H1 (cell line): ENCODE measurements around the gene PCSK9. TPM values are rescaled to one million over a fixed set of nuclear protein-coding genes. Genes with fewer than 3 reads are reported as not detected.

Experiments used
- CEBPB ChIP-seq: IDR thresholded peaks from 2 replicates; pipeline ENCODE4 v1.6.1; 2012; ENCODE audit warnings: low read depth, low read length
- CHD2 ChIP-seq: IDR thresholded peaks from 2 replicates; pipeline ENCODE4 v1.6.1; 2012; ENCODE audit warnings: low read length, improper control_type of control experiment
- CHD7 ChIP-seq: fragments of 300-600 bp; sonication (generic); IDR thresholded peaks from 2 replicates; pipeline ENCODE4 v1.7.1; 2012; ENCODE audit warnings: low read length, moderate library complexity, mild to moderate bottlenecking, inconsistent platforms; ENCODE audit not compliant: insufficient replicate concordance
- EGR1 ChIP-seq: IDR thresholded peaks from 2 replicates; pipeline ENCODE4 v1.6.1; 2011; ENCODE audit warnings: low read depth, low read length, borderline replicate concordance
- EZH2 ChIP-seq: fragments of 200-600 bp; sonication (generic); IDR thresholded peaks from 2 replicates; pipeline ENCODE4 v1.7.1; 2012; ENCODE audit warnings: low read depth, mild to moderate bottlenecking, moderate library complexity, low read length, inconsistent platforms; ENCODE audit not compliant: severe bottlenecking
- FOSL1 ChIP-seq: IDR thresholded peaks from 2 replicates; pipeline ENCODE4 v1.6.1; 2011; ENCODE audit warnings: mild to moderate bottlenecking, low read depth, low read length, moderate library complexity; ENCODE audit not compliant: insufficient read depth
- GTF2F1 ChIP-seq: IDR thresholded peaks from 2 replicates; pipeline ENCODE4 v1.6.1; 2012; ENCODE audit warnings: low read depth, low read length, improper control_type of control experiment, borderline replicate concordance
- NRF1 ChIP-seq: IDR thresholded peaks from 2 replicates; pipeline ENCODE4 v1.6.1; 2011; ENCODE audit warnings: mild to moderate bottlenecking, low read depth, low read length, improper control_type of control experiment
- POU5F1 ChIP-seq: IDR thresholded peaks from 2 replicates; pipeline ENCODE4 v1.6.1; 2011; ENCODE audit warnings: low read depth, mild to moderate bottlenecking, low read length, moderate library complexity
- TEAD4 ChIP-seq: IDR thresholded peaks from 2 replicates; pipeline ENCODE4 v1.6.1; 2012; ENCODE audit warnings: low read depth, low read length, inconsistent platforms, mixed read lengths
- ZNF274 ChIP-seq: IDR thresholded peaks from 2 replicates; pipeline ENCODE4 v1.7.0; 2012; ENCODE audit warnings: low read length, borderline replicate concordance; ENCODE audit errors: extremely low read depth
- polyA plus RNA-seq, 7 experiments: library from polyadenylated mRNA; depleted of rRNA in 3 of 7; stranded (reverse) in 5 of 7; unstranded in 2 of 7; fragments of >200 nt in 5 of 7; fragments of 200-250 nt in 2 of 7; gene quantifications; 1 replicate in 5 of 7; 2 replicates in 1 of 7; 4 replicates in 1 of 7; pipeline versions ENCODE4 v1.2.1 to v1.2.3, GENCODE V29; 2011 to 2013; ENCODE audit warnings: missing spikeins in 2 of 7, mixed read lengths in 2 of 7
- total RNA-seq: library from RNA; stranded (reverse); fragmentation: NEBNext Ultra II Directional; extraction: Animal tissue kit (Norgen Biotek cat#: 25700); gene quantifications from 2 replicates; pipeline ENCODE4 v1.2.1, GENCODE V29; 2021

The PCSK9 gene
- total and polyA plus RNA-seq, 2 of the 8 experiments (the other 6 are each of a cell fraction or from before 2014, with no cell fraction given): 22.3 to 32.3 TPM

DNA sequence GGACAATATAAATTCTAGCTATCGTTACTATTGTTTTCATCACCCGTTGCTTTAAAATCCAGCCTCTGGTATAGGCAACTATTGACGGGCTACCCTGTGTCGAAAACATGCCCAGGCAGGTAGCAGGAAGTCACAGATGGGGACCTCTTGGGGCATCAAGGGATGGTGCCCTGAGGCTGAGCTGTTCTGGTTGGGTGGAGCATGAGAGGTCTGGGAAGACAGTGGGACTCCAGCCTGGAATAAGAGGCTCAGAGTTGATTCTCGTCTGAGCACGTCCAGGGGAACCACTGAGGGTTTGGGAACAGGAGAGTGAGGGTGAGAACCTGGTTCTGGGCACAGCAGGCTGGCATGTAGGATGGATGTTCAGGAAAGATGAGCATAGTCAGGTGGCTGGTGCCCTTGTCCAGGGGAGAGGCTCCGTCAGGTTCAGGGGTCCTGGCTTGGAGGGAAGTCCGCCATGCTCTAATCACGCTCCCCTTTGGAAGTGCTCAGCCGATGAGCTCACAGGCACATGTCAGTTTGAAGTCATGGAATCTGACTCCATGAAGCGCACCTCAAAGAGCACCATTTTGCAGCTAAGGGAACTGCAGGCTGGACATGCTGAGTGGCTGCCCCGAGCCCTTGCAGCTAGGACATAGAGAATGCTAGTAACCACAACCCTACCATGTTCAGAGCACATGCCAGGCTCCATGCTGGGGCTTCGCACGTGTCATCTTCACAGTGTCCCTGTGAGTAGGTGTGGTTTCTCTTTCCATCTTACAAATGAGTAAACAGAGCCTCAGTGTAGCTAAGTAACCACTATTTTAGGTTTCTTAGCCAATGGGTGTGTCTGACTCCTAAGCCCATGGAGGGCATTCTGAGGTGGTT, 21.0 kb downstream of the PCSK9 start (continued):
- TF ChIP-seq CHD7 (no peak), NRF1 (no peak), FOSL1 (no peak), ZNF274 (no peak), POU5F1 (no peak), EZH2 (no peak), CHD2 (no peak), TEAD4 (no peak), CEBPB (no peak), GTF2F1 (no peak), EGR1 (no peak)
